CD4-positive, CD25-positive, alpha-beta regulatory T cell (primary cell): ENCODE results near the gene RING1. TPM values are rescaled to one million over a fixed set of nuclear protein-coding genes. Genes with fewer than 3 reads are reported as not detected.

Experiments
- ATAC-seq, 2 donors: fragments of 150-1000 bp; cut with Tn5 transposase; one replicate each; pipeline ENCODE4 v1.10.0; 2021; ENCODE audit warnings: low read depth in 2 of 2, moderate number of reproducible peaks in 2 of 2, moderate library complexity in 1 of 2
- DNase-seq, 3 donors: peaks; one replicate each; pipeline versions ENCODE4 v3.0.0 to v3.0.0-alpha.2; 2012 to 2022; ENCODE audit warnings: mixed read lengths in 1 of 3
- H3K27ac ChIP-seq: one replicate; pipeline ENCODE4 v1.7.0; 2013; ENCODE audit warnings: mild to moderate bottlenecking, low read length; ENCODE audit not compliant: insufficient read depth, poor library complexity, severe bottlenecking
- H3K27me3 ChIP-seq: one replicate; pipeline ENCODE4 v1.7.0; 2013; ENCODE audit warnings: low read length; ENCODE audit not compliant: control insufficient read depth, insufficient read depth
- H3K36me3 ChIP-seq: one replicate; pipeline ENCODE4 v1.7.0; 2013; ENCODE audit warnings: mild to moderate bottlenecking, low read length, moderate library complexity; ENCODE audit not compliant: control insufficient read depth, insufficient read depth
- H3K4me1 ChIP-seq: 2 replicates; pipeline ENCODE4 v1.7.0; 2013; ENCODE audit warnings: mild to moderate bottlenecking, low read length; ENCODE audit not compliant: insufficient read depth, control insufficient read depth, poor library complexity, severe bottlenecking
- H3K4me3 ChIP-seq: one replicate; pipeline ENCODE4 v1.7.0; 2013; ENCODE audit warnings: low read depth, mild to moderate bottlenecking, low read length, moderate library complexity
- H3K9me3 ChIP-seq, 2 experiments: 1 replicate in 1 of 2; 2 replicates in 1 of 2; pipeline ENCODE4 v1.7.0; 2013; ENCODE audit warnings: low read length in 2 of 2, mild to moderate bottlenecking in 1 of 2, moderate library complexity in 1 of 2; ENCODE audit not compliant: control insufficient read depth in 2 of 2
- H3K27ac Mint-ChIP-seq, 3 donors: one replicate each; pipeline ENCODE4 v1.8.0; 2020 to 2022; ENCODE audit warnings: mild to moderate bottlenecking in 3 of 3, mixed read lengths in 3 of 3, moderate library complexity in 2 of 3
- H3K27me3 Mint-ChIP-seq: one replicate; pipeline ENCODE4 v1.8.0; 2022; ENCODE audit warnings: mild to moderate bottlenecking, mixed read lengths
- H3K36me3 Mint-ChIP-seq: one replicate; pipeline ENCODE4 v1.8.0; 2020; ENCODE audit warnings: mixed read lengths
- H3K4me1 Mint-ChIP-seq, 4 donors: one replicate each; pipeline ENCODE4 v1.8.0; 2020 to 2022; ENCODE audit warnings: mixed read lengths in 4 of 4, mild to moderate bottlenecking in 1 of 4
- H3K4me3 Mint-ChIP-seq, 4 donors: one replicate each; pipeline ENCODE4 v1.8.0; 2020 to 2022; ENCODE audit warnings: mild to moderate bottlenecking in 4 of 4, mixed read lengths in 4 of 4, moderate library complexity in 3 of 4
- H3K9me3 Mint-ChIP-seq, 7 donors: one replicate each; pipeline ENCODE4 v1.8.0; 2020 to 2022; ENCODE audit warnings: mixed read lengths in 7 of 7, mild to moderate bottlenecking in 3 of 7, moderate library complexity in 2 of 7
- polyA plus RNA-seq, 4 donors: library from polyadenylated mRNA; unstranded; fragments of 300-500 nt; fragmentation: Illumina TruSeq; gene quantifications; one replicate each; pipeline ENCODE4 v1.2.3, GENCODE V29; 2021
- total RNA-seq: library from RNA; stranded (reverse); gene quantifications from one replicate; pipeline ENCODE4 v1.2.3, GENCODE V29; 2022

RING1 gene
- total and polyA plus RNA-seq, 5 donors from 2014 or later, result 4.9 to 34.2 (median 5.6) TPM

GRCh38 chr6:33164665-33165373 lies 43.5 kb upstream of the RING1 start:
- Mint-ChIP-seq H3K4me1 (peaks cover 0 to 11% (median 8%) of the 10 kb centered on the region in 4 donors), H3K27me3 (peaks cover 29% of the 10 kb centered on the region)

GRCh38 chr6:33165581-33166258 lies 42.6 kb upstream of the RING1 start:
- H3K36me3 Mint-ChIP-seq, result no peaks in the 10 kb centered on the region
- Histone ChIP-seq H3K4me1 (peaks cover 10% of the 10 kb centered on the region), H3K9me3 (no peaks in the 10 kb centered on the region), H3K27me3 (no peaks in the 10 kb centered on the region), H3K4me3 (no peak overlapping the region), H3K36me3 (no peaks in the 10 kb centered on the region), H3K27ac (no peak overlapping the region)
- peaks cover 25% of the 10 kb centered on the region for H3K27me3 Mint-ChIP-seq
- ATAC-seq, result no peak
- no peak overlapping the region for H3K27ac Mint-ChIP-seq
- H3K9me3 Mint-ChIP-seq, result no peaks in the 10 kb centered on the region
- peak overlapping the region in 1 of 4 donors; percentile 58 for H3K4me3 Mint-ChIP-seq
- DNase-seq, result no peak
- peaks cover 0 to 11% (median 8%) of the 10 kb centered on the region in 4 donors for H3K4me1 Mint-ChIP-seq

More at GRCh38 chr6:33164665-33165373, 43.5 kb upstream of the RING1 start:
- no peaks in the 10 kb centered on the region for H3K9me3 ChIP-seq
- Mint-ChIP-seq H3K27ac (peak overlapping the region in 1 of 3 donors; percentile 54), H3K9me3 (no peaks in the 10 kb centered on the region), H3K36me3 (no peaks in the 10 kb centered on the region), H3K4me3 (no peak overlapping the region)
- no peak for DNase-seq
- H3K4me1 ChIP-seq, result peaks cover 10% of the 10 kb centered on the region
- no peak for ATAC-seq
- H3K36me3 ChIP-seq, result no peaks in the 10 kb centered on the region
- no peak overlapping the region for H3K4me3 ChIP-seq
- no peak overlapping the region for H3K27ac ChIP-seq
- no peaks in the 10 kb centered on the region for H3K27me3 ChIP-seq

- Mint-ChIP-seq H3K4me1 (peaks cover 0 to 8% (median 5%) of the 10 kb centered on the region in 4 donors), H3K9me3 (no peaks in the 10 kb centered on the region), H3K4me3 (no peak overlapping the region), H3K36me3 (no peaks in the 10 kb centered on the region), H3K27me3 (peaks cover 22% of the 10 kb centered on the region), H3K27ac (no peak overlapping the region)
- Histone ChIP-seq H3K36me3 (no peaks in the 10 kb centered on the region), H3K9me3 (no peaks in the 10 kb centered on the region), H3K27me3 (no peaks in the 10 kb centered on the region), H3K4me3 (no peak overlapping the region), H3K4me1 (peaks cover 7% of the 10 kb centered on the region), H3K27ac (no peak overlapping the region)
- ATAC-seq (no peak), DNase-seq (no peak)
These were observed 41.9 kb upstream of the RING1 start for GRCh38 chr6:33166363-33166762.

GRCh38 chr6:33166811-33167210 lies 41.5 kb upstream of the RING1 start:
- Histone ChIP-seq H3K4me3 (no peak overlapping the region), H3K27me3 (no peaks in the 10 kb centered on the region), H3K9me3 (no peaks in the 10 kb centered on the region), H3K36me3 (no peaks in the 10 kb centered on the region), H3K4me1 (peaks cover 2% of the 10 kb centered on the region), H3K27ac (no peak overlapping the region)
- ATAC-seq (no peak), DNase-seq (no peak)
- no peak overlapping the region for H3K4me3 Mint-ChIP-seq
- H3K36me3 Mint-ChIP-seq, result no peaks in the 10 kb centered on the region
- peaks cover 0 to 6% (median 2%) of the 10 kb centered on the region in 4 donors for H3K4me1 Mint-ChIP-seq
- no peaks in the 10 kb centered on the region for H3K9me3 Mint-ChIP-seq
- no peak overlapping the region for H3K27ac Mint-ChIP-seq
- H3K27me3 Mint-ChIP-seq, result peaks cover 19% of the 10 kb centered on the region

GRCh38 chr6:33167374-33168283 lies 40.7 kb upstream of the RING1 start:
- Mint-ChIP-seq H3K4me1 (no peaks in the 10 kb centered on the region), H3K36me3 (no peaks in the 10 kb centered on the region), H3K4me3 (no peak overlapping the region), H3K9me3 (no peaks in the 10 kb centered on the region), H3K27ac (no peak overlapping the region), H3K27me3 (peaks cover 19% of the 10 kb centered on the region)
- no peak overlapping the region for H3K4me3 ChIP-seq
- no peaks in the 10 kb centered on the region for H3K27me3 ChIP-seq
- no peaks in the 10 kb centered on the region for H3K4me1 ChIP-seq
- no peaks in the 10 kb centered on the region for H3K9me3 ChIP-seq
- no peak overlapping the region for H3K27ac ChIP-seq
- no peaks in the 10 kb centered on the region for H3K36me3 ChIP-seq
- no peak for DNase-seq
- no peak for ATAC-seq

GRCh38 chr6:33168284-33168601 lies 40.1 kb upstream of the RING1 start:
- Mint-ChIP-seq H3K4me3 (no peak overlapping the region), H3K4me1 (no peaks in the 10 kb centered on the region), H3K27ac (no peak overlapping the region), H3K27me3 (peaks cover 19% of the 10 kb centered on the region), H3K36me3 (no peaks in the 10 kb centered on the region), H3K9me3 (no peaks in the 10 kb centered on the region)
- Histone ChIP-seq H3K27me3 (no peaks in the 10 kb centered on the region), H3K27ac (no peak overlapping the region), H3K4me1 (no peaks in the 10 kb centered on the region), H3K36me3 (no peaks in the 10 kb centered on the region), H3K4me3 (no peak overlapping the region), H3K9me3 (no peaks in the 10 kb centered on the region)
- ATAC-seq, result no peak
- DNase-seq, result no peak

- H3K4me1 Mint-ChIP-seq, result no peaks in the 10 kb centered on the region
- H3K9me3 Mint-ChIP-seq, result no peaks in the 10 kb centered on the region
- no peak overlapping the region for H3K27ac Mint-ChIP-seq
- no peak overlapping the region for H3K4me3 ChIP-seq
- H3K27ac ChIP-seq, result no peak overlapping the region
- H3K36me3 Mint-ChIP-seq, result no peaks in the 10 kb centered on the region
- H3K36me3 ChIP-seq, result no peaks in the 10 kb centered on the region
- ATAC-seq (no peak), DNase-seq (no peak)
- no peaks in the 10 kb centered on the region for H3K27me3 ChIP-seq
- H3K4me3 Mint-ChIP-seq, result no peak overlapping the region
- H3K4me1 ChIP-seq, result no peaks in the 10 kb centered on the region
- no peaks in the 10 kb centered on the region for H3K9me3 ChIP-seq
- H3K27me3 Mint-ChIP-seq, result peaks cover 19% of the 10 kb centered on the region
These were observed 39.7 kb upstream of the RING1 start for GRCh38 chr6:33168639-33169038.
